Hematopoietic multipotent progenitor cell treated with erythropoietin and hydrocortisone succinate and interleukin-3 and kit ligand, for 4 days (in vitro differentiated cells): ENCODE results near the gene OPCML.
A peak's percentile ranks its signal among the peaks of the same experiment; 100 is the strongest.

ENCODE experiments used
- DNase-seq: peaks from one replicate; pipeline ENCODE4 v3.0.0-alpha.2; 2015

Gene OPCML

DNA sequence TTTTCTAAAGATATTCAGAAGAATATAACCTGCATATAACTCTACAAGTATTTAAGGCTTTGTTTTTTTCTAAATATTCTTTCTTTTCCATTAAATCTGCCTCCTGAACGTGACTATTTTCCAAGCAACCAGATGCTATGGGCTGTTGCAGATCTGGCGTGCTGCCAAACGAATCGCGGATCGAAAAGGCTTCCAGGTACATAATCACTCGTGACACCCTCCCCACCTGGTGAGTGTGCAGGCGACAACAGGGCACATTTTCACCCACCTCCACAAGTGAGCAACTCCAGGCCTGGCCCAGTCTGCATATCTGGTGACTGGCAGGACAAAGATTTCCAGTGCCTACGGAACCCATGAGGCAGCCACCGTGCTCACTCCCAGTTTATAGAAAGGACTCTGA, 660.1 kb downstream of the OPCML start:
- DNase-seq, result no peak

DNA sequence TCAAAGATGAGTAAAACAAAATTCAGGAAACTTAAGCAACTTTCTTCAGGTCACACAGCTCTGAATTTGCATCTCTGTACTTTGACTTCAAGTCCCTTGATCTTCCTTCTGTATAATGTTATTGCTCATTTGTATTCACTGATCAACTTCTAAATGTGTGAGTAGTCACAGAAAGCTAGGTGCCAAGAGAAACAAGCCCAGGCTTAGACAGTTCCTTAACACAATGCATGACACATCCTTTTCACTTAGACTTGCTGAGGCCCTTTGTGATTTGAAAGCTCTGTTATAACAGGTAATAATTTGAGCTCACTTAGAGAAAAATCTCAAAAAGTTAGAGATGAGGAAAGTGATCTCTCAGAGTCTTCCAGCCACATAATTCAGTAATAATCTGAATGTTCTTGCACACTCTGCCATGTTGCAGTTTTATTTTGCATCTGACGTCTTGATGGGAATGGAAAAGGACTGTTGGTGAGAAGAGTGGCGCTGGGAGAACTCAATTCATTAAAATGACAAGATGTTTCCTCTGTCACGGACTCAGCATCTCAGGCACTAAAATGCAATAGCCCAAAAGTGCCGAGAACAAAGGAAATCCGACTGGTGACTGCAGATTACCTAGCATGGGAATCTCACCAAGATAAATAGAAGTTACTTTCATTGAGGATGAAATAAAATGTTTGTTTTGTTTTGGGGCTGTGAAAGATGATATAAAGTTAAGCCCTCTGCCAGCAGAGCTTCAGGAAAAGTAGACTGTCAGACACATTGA, 665.3 kb downstream of the OPCML start:
- no peak for DNase-seq

DNA sequence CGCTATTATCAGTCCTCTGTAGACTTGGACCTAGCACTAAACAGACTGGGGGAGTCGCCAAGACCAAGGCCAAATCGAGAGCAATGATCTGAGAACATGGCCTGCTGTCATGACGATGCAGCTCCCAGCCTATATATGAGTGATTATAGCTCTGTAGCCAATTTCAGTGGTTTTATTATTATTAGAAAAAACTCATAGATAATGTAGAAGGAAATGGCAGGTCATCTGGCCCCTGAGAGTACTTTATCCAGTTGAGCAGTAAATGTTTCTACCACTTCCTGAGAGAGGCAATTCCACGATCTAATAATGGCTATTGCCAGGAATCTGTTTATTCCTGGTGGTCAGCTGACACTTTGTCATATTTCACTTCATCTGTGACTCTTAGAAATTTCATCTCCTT, 666.7 kb downstream of the OPCML start:
- no peak for DNase-seq

DNA sequence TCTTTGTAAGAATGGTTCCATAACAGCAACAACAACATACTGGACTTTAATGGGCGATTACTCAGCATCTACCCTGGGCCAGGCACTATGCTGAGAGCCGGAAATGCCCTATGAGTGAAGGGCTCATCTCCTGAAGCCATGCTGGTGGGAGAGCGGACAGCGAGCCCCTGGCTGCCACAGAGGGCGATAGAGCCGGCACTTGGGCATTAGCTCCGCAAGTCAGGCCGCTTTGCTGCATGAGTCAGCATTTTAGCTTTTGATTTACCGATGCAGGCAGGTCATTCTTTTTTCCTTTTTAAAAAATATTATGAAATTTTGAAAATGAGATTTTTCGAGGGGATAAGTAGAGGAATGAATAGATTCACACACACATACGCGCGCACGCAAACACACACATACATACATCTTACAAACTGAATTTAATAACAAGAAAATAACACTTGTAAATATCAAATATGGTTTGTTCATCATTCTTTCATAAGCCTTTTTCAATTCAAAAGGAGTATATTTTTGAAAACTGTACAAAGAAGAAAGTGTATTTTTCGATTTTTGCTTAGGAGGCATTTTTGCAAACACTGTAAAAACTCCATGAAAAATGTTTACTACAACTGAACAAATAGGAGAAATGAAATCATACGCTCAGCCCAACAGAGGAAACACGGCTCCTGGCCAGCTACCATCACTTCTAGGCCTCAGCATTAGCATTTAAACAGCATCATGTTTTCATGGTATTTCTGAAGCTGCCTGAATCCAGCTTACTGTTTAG, 667.3 kb downstream of the OPCML start:
- no peak for DNase-seq

DNA sequence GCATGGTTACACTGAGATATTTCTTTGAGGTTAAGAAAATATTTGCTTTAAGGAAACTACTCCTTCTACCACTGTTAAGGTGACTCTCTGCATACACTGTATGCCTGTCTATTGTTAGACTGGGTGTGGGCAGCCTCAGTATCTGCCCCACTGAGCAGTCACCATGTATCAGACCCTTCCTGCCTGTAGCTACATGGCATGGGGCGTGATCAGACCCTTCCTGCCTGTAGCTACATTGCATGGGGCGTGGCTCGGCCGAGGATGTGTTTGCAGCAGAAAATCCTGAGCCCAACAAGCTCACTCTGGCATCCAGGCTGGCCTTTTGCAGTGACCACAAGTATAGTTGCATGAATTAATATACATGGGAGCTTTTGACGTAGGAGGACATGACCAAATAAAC, 669.4 kb downstream of the OPCML start:
- DNase-seq, result no peak

DNA sequence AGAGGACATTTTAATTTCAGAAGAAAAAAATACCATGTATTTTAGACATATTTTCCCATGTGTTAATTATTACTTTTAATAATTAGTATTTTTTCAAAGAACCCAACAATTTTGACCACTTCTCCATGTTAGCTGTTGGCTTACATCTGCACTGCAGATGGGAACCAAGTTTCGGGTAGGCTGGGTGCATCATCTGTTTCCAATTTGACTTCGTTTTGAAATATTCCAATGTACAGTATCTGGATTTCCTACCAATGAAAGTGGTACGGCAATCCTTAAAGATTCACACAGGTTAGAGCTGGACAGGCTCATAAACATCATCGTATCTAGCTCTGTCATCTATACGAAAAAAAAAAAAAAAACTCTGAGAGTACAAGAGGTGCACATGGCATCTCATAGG, 670.2 kb downstream of the OPCML start:
- DNase-seq, result no peak

DNA sequence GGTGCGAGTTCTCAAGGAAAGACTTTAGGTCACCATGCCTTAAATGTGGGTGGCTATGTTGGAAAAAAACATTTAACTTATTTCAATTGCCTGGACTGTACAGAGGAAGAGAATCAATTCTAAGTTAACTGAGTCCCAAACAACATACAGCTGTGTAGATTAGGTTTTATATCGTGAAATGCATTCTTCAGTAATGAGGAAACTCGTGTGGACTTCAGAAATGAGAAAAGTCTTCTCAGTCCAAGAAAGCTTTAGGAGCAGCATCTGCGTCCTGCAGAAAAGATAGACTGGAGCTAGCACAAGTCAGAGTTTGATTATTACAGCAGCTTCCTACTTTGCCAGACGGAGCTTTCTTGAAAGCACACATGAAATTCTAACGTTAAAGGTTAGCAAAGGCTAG, 673.0 kb downstream of the OPCML start:
- no peak for DNase-seq

DNA sequence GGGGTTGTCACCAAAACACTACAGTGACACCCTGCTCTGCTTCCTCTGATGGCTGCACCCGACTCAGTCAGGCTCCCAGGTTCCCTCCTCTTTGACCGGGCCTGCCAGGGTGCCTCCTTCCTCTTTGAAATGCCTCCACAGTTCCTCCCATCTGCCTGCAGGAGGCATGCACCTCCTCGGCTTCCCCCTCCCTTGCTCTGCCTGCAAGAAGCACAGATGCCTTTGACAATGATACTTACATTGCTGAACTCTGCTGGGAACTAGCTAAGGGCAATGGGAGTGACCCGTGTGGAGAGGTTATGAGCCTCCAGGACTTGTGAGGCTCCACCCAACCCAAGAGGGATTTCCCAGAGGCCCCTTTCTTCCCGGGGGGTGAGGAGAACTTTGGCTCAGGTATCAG, 674.1 kb downstream of the OPCML start:
- DNase-seq, result peak; percentile 2

DNA sequence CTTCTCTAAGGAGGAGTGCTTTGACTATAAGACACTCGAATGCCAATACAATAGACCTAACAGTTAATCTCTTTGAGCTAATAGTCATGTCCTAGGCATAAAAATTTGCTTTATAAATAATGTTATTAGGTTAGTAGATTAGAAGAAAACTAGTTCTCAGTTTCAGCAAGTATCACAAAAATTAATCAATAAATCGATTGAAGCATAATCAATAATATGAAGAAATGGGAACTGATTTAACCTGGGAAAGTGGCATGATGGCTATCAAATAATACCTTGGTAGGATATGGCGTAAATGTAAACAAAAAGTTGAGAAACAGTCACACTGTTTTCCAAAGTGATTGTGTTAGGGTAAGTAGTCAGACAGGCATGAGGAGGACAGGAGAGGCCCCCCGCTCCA, 676.3 kb downstream of the OPCML start:
- DNase-seq, result no peak

DNA sequence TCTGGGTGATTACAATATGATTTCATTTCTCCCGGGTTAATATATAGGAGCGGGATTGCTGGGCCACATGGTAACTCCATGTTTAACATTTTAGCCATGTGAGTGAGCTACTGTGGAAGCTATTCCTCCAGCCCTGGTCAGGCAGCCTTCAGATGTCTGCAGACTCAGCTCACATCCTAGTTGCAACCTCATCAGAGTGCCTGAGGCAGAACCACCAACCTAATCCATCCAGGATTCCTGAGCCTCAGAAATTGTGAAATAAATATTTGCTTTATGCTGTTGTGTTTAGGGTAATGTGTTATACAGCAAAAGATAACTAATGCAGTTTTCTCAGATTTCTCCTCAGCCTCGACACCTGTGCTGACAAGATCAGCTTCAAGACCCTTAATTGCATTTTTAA, 676.8 kb downstream of the OPCML start:
- no peak for DNase-seq

DNA sequence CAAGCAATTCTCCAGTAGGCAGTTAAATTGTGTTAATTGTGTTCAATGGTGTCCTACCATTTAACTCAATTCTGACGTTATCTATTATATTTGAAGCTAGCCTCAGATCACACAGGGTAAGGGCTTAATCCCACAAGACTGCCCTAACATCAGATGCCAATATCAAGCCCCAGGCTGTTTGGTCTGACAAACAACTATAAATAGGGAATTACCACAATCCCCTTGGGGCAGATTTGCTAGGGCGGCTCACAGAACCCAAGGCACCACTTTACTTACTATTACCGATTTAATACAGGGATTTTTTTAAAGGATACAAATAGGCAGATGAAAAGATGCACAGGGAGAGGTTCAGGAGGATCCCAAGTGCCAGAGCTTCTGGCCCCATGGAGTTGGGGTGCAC, 678.4 kb downstream of the OPCML start:
- no peak for DNase-seq

DNA sequence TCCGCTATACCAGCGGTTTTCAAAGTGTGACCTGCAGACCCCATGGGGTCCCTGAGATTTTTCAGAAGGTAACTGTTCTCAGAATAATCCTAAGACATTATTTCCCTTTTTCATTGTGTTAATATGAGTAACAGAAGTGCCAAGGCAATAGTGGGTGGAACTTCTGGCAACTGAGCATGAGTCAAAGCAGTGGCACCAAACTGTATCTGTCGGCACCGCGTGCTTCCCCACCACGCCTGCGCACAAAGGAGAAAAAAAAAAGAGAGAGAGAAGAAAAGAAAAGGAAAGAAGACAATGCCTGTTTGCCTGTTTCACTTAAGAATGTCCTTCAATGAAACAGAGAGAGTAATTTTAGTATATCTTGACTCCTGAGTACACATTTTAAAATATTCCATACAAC, 679.9 kb downstream of the OPCML start:
- no peak for DNase-seq

DNA sequence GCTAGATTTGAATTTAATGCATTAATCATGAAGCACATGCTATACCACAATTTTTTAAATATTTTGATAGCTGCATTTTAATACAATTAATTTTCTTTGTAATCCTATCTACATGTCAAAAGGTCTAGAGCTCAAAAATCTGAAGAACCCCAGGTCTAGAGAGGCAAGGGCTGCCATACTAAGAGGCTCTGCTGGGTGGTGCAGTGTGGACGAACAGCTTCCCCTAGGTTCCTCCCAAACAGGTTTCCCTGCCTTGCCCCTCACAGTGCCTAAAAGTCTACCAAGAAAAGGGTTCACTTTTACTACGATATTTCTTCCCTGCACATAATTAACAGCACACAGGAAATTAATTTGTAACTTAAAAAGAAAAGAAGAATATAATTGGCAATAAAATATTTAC, 681.1 kb downstream of the OPCML start:
- DNase-seq, result no peak

DNA sequence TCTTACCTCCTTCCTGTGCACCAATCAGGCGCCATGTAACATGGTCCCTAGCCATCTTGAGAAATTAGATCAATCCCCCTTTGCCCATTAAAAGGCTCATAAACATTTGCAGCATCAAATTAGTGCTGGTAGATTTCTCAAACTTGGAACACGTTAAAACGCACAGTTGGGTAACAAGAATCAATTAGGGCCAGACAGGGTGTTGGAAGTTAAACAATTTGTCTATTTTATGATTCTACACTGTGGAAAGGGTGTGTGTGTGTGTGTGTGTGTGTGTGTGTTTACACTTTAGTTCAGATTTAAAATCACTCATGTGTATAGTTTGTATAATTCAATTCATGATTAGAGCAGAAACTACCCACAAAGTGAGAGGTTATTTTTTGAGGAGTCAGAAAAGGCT, 682.0 kb downstream of the OPCML start:
- no peak for DNase-seq

DNA sequence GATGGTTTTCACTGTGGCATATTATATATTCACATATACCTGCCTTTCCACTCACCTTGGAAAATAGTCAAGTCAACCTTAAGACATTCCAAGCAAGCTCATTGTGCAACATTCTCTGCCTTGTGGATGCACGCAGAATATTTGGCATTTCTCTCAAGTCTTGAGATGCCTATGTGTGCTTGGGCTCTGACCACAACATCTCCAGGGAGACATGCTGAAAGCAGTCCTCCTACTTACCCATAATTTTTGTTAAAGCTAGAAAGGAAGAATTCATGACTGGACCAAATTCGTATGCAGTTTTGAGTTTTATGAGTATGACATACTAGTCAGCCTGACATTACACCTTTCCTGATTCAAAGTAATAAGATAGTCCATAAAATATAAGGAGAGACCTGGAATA, 684.0 kb downstream of the OPCML start:
- no peak for DNase-seq

DNA sequence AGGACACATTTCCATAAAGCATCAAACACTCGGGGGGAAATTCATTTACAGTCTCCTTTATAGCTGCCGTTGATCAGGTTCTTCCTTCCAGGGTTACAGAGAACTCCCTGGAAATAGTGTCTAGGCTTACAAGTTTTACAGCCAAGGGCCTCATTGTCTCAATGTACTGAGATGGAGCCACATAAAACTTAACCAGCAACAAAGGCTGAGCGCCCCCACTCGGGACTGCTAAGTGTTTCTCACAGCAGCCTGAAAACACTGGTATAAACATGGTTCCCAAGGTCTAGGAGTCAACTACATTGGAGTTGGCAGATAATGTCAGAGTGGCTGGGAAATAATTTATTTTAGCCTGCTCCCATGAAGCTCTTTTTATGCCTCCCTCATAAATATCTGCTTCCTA, 686.2 kb downstream of the OPCML start:
- no peak for DNase-seq

DNA sequence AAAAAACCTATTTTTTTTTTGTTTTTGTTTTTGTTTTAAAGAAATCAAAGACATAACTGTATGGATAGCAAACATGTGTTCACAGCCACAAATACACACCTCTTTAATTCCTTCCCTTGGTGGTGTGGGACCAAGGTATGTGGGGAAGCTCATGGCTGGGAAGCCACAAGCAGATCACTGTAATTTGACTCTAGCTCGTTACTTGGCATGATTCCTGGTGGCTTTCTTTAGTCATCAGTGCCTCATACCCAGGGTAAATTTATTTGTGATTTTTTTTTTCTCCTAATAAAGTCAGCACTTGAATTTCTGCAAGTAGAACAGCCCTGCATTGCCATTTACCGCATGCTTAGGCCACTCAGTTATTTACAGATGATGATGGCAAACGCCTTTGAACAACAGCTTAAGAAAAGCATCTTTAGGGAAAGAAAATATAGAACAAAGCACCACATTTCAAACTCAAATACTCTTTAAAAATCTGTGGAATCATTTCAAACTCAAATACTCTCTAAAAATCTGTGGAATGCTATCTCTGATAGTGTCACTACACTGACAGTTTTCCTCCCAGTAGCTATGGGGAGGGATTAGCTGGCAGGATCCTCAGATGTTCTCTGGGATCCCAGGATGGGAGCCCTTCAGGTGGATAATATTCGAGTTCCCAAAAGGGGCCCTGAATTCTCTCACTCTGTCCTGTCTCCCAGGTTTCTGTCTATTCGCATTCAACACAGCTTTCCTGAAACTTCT, 687.2 kb downstream of the OPCML start:
- DNase-seq, result no peak

DNA sequence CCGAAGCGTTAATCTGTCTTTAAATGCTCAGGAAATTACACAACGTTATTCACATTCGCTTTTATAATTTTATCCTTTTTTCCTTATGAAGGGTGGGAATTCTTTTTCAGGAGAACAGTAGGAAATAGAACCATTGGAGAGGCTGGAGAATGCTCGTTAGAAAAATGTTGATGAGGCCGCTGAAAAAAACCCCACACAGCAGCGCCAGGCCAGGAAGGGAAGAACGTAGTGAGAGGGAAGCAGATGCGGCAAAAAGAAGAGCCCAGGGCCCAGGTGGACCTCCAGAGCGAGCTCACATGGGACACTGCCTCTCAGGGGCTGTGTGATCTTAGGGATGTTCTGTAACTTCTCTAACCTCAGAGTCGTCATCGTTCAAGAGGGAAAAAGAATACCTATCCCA, 691.6 kb downstream of the OPCML start:
- DNase-seq, result no peak

DNA sequence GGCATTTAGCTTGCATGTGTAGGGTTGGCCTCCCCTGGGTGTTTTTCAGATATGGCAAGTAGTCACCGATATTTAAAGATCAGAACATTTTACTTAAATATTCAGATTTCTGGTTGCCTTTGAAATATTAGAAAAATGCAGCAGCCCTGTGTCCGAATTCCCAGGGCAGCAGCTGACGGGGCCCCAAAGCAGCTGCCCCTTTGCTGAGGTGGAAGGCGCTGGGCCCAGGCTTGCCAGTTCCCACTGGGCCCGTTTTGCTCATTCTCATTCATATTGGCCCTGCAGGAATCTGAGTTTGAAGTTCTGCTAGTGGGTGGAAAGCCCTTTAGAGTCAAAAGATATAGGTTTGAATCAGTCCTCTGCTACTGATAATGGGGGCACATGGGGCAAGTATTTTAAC, 692.1 kb downstream of the OPCML start:
- DNase-seq, result no peak

DNA sequence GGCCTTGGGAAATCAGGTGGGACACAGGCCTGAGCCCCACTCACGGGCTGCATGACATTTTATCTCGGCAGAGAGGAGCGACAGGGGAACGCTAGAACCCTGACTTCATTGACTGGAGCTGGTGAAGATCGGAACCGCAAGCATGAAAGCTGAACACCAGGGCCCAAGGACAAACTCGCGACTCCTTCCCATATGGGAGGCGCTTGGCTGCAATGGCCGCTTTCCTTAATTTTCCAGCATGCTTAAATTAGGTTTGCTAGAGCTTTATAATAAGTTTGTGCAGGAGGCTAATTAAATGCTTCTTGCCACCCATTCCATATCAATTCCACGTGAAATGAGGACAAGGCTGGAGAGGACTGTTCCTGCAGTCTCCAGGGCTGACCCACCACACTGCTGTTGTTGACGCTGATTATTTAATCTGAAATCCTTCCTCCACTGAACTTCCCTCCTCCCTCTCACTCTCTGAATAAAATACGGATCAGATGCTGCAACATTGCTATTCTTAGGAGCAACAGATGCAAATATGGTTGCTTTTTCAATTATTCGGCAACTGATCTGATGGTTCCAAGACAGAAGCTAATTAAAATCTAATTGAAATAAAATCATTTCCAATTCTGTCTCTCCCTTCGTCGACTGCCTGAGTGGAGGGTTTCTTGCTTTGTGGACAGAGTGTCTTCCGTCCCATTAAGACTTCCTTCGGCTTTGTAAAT, 692.9 kb downstream of the OPCML start:
- DNase-seq, result no peak

DNA sequence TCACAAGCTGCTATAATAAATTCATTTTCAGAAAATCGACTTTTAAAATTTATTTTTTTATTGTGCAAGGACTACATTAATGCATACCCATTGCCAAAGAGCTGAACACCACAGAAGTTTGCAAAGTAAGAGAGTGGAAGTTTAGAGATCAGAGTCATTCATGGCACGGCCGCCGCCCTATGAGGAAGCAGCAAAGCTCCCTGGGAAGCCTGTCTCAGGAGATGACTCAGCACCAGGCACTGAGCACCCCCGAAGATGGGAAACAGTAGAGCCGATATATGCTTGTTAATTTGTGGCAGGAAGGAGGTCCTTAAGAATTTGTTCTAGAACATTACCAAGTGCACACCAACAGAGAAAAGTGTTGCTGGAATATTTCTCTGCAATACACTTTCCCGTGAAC, 693.7 kb downstream of the OPCML start:
- DNase-seq, result peak; percentile 8

DNA sequence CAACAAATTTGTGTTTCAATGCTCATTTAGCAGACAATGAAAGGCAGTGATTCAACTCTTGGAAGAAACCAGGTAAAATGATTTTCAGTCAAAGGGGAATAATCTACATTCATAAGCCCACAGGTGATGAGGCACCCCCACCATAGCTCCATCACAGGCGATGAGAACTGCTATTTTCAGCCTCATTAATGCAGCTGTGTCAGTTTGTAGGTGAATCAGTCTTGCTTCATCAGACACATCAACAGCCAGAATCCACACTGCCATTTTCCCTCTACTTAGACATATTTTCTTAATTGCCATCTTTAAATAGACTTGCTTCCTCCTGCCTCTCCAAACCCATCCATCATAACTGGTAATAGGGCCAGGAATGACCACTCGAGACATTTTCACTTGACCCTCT, 701.0 kb downstream of the OPCML start:
- no peak for DNase-seq

DNA sequence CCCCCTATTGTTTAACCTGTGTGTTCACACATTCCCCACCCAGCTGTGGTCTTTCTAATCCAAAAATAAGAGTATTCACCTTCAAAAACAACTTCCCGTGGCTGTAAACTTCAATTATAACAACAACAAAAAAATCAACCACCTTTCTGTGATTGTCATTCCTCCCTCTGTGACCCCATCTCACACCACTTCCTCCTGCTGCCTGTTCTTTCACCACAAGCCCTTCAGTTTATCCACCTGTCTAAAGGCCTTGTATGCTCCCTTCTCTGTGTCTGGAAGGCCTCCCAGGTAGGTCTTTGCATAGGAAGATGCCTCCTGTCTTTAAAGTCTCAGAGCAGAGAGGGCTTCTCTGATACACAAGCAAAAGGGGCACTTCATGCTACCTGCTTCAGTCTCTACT, 707.7 kb downstream of the OPCML start:
- no peak for DNase-seq
